ENCODE results near the gene CDC5L.

GRCh38 chr6:44499609-44500008, 112.1 kb downstream of the CDC5L start:
- no peak for TF ChIP-seq CTCF (IDR thresholded peaks at IDR 0.05)
- no peak for TF ChIP-seq POLR2A (IDR thresholded peaks at IDR 0.05)

Measured in lower leg skin (tissue), 3 donors.